ENCODE data around the gene HAL. TPM values are rescaled to one million over a fixed set of nuclear protein-coding genes. Genes with fewer than 3 reads are reported as not detected.

Gene HAL
- total and polyA plus RNA-seq, 2 of the 13 experiments (the other 11 are each of a cell fraction or from before 2014, with no cell fraction given), result 0.89 to 37.8 TPM

GRCh38 chr12:96035283-96036236, 39.4 kb upstream of the HAL start, which contains the start of gene LTA4H (continued):
- TF ChIP-seq, protein P1, sequence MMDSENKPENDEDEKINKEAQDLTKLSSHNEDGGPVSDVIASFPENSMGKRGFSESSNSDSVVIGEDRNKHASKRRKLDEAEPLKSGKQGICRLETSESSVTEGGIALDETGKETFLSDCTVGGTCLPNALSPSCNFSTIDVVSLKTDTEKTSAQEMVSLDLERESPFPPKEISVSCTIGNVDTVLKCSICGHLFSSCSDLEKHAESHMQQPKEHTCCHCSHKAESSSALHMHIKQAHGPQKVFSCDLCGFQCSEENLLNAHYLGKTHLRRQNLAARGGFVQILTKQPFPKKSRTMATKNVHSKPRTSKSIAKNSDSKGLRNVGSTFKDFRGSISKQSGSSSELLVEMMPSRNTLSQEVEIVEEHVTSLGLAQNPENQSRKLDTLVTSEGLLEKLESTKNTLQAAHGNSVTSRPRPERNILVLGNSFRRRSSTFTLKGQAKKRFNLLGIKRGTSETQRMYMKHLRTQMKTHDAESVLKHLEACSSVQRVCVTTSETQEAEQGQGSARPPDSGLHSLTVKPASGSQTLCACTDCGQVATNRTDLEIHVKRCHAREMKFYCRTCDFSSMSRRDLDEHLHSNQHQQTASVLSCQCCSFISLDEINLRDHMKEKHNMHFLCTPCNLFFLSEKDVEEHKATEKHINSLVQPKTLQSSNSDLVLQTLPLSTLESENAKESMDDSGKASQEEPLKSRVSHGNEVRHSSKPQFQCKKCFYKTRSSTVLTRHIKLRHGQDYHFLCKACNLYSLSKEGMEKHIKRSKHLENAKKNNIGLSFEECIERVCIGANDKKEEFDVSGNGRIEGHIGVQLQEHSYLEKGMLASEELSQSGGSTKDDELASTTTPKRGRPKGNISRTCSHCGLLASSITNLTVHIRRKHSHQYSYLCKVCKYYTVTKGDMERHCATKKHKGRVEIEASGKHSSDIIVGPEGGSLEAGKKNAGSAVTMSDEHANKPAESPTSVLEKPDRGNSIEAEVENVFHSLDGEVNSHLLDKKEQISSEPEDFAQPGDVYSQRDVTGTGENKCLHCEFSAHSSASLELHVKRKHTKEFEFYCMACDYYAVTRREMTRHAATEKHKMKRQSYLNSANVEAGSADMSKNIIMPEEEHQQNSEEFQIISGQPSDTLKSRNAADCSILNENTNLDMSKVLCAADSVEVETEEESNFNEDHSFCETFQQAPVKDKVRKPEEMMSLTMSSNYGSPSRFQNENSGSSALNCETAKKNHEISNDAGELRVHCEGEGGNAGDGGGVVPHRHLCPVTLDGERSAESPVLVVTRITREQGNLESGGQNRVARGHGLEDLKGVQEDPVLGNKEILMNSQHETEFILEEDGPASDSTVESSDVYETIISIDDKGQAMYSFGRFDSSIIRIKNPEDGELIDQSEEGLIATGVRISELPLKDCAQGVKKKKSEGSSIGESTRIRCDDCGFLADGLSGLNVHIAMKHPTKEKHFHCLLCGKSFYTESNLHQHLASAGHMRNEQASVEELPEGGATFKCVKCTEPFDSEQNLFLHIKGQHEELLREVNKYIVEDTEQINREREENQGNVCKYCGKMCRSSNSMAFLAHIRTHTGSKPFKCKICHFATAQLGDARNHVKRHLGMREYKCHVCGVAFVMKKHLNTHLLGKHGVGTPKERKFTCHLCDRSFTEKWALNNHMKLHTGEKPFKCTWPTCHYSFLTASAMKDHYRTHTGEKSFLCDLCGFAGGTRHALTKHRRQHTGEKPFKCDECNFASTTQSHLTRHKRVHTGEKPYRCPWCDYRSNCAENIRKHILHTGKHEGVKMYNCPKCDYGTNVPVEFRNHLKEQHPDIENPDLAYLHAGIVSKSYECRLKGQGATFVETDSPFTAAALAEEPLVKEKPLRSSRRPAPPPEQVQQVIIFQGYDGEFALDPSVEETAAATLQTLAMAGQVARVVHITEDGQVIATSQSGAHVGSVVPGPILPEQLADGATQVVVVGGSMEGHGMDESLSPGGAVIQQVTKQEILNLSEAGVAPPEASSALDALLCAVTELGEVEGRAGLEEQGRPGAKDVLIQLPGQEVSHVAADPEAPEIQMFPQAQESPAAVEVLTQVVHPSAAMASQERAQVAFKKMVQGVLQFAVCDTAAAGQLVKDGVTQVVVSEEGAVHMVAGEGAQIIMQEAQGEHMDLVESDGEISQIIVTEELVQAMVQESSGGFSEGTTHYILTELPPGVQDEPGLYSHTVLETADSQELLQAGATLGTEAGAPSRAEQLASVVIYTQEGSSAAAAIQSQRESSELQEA (CRISPR knock-in tag; IDR thresholded peaks at IDR 0.05; ENCODE audit: not compliant biosample characterization), result no peak
- TF ChIP-seq NFIB (CRISPR knock-in tag; IDR thresholded peaks at IDR 0.05; ENCODE audit: borderline replicate concordance) (no peak), ZFP36L1 (CRISPR knock-in tag; IDR thresholded peaks at IDR 0.05) (peak; percentile 12; the same call in 1 of the 2 replicates), ZNF124 (CRISPR knock-in tag; IDR thresholded peaks at IDR 0.05) (peak; percentile 85; the same call in 1 of the 2 replicates), FOXC1 (CRISPR knock-in tag; IDR thresholded peaks at IDR 0.05; ENCODE audit: borderline replicate concordance) (peak; percentile 71; the same call in 1 of the 2 replicates), HMGXB3 (CRISPR knock-in tag; IDR thresholded peaks at IDR 0.05; ENCODE audit: borderline replicate concordance) (peak; percentile 75), GLI4 (CRISPR knock-in tag; IDR thresholded peaks at IDR 0.05; ENCODE audit: borderline replicate concordance) (no peak), PHF5A (CRISPR knock-in tag; IDR thresholded peaks at IDR 0.05; ENCODE audit: low read depth, unreplicated experiment) (peak; percentile 55), CBX1 (IDR thresholded peaks at IDR 0.05; ENCODE audit: low read depth) (peak; percentile 37), IRF9 (CRISPR knock-in tag; IDR thresholded peaks at IDR 0.05; ENCODE audit: borderline replicate concordance) (peak; percentile 86; the same call in 1 of the 2 replicates), ZBTB21 (CRISPR knock-in tag; IDR thresholded peaks at IDR 0.05) (no peak)
- TF ChIP-seq, protein P2, sequence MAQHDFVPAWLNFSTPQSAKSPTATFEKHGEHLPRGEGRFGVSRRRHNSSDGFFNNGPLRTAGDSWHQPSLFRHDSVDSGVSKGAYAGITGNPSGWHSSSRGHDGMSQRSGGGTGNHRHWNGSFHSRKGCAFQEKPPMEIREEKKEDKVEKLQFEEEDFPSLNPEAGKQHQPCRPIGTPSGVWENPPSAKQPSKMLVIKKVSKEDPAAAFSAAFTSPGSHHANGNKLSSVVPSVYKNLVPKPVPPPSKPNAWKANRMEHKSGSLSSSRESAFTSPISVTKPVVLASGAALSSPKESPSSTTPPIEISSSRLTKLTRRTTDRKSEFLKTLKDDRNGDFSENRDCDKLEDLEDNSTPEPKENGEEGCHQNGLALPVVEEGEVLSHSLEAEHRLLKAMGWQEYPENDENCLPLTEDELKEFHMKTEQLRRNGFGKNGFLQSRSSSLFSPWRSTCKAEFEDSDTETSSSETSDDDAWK (CRISPR knock-in tag; IDR thresholded peaks at IDR 0.05), result no peak
